ENCODE results near the gene TPRX1.
"Not testable (repeated sequence)": the region's sequence is repeated elsewhere in the genome, so short reads cannot be mapped to it uniquely, and the experiment has no call there.

Gene TPRX1, protein sequence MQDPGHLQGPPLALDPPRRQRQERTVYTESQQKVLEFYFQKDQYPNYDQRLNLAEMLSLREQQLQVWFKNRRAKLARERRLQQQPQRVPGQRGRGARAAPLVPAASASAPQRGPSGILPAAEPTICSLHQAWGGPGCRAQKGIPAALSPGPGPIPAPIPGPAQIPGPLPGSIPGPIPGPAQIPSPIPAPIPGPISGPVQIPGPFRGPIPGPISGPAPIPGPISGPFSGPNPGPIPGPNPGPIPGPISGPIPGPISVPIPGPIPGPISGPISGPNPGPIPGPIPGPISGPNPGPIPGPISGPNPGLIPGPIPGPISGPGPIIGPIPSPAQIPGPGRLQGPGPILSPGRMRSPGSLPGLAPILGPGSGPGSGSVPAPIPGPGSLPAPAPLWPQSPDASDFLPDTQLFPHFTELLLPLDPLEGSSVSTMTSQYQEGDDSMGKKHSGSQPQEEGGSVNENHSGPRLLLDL

DNA sequence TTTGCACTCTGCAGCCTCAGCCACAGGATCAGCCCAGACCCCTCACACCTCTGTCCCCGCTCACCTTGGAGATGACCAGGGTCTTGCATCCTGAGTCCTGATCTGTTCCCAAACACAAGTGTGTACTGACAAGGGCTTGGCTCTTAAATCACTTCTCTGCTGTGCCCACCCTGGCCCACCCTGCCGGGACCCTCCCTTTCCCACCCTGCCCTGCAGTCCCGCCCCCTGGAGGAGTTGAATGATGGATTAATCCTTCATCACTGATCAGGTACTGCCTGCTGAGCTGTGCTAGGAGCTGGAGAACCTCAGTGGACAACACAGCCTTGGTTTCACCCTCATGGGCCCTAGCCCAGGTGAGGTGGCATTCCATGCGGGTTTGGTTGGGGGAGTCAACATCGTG lies at the start of gene TPRX1:
Gene TPRX1 (minus strand): TSS at position 101 of the 400 bp plus-strand sequence. CDS start 12 bp downstream, at position 89.
- FAIRE-seq = not testable (repeated sequence)

DNA sequence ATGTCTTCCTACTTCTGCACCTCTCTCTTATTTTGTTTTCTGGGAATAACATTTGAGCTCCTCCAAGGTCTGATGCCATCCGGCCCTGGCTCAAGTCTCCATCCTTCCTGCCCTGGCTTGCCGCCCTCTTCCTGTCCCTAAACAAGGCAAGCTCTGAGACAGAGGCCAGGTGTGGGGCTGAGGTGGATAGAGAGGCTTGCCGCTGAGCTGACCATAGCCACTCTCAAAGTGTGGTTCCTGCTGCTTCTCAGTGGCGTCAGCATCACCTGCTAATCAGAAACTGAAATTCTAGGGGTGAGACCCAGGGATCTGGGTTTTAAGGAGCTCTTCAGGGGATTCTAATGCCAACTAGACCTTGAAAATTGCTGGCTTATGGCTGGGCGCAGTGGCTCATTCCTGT lies 48.7 kb upstream of the TPRX1 start:
- FAIRE-seq = no peak

DNA sequence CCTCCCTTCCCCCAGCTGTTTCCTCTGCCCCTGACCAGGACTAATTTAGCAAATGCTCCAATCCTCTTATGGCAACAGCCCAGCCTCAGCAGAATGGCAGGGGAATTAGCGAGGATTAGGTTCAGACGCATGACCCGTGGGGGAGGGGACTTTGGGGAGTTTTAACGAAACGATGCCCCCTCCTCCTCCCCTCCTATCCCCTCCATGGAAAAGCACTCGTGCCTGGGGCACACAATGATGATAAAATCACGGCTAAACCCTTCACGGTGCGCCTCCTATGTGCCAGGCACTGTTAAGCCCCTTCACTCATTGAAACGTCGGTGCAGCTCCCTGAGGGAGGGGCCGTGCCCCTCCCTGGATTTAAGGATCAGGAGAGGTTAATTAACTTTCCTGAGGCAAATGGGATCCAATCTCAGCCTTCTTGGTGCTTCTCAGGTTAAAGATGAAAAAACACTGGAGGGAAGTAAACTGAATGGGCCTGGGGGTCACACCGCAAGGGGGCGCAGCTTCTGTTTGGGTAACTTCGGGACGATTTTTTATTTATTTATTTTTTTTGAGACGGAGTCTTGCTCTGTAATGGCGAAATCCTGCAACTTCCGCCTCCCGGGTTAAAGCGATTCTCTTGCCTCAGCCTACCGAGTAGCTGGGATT lies 44.6 kb upstream of the TPRX1 start:
- FAIRE-seq = no peak

DNA sequence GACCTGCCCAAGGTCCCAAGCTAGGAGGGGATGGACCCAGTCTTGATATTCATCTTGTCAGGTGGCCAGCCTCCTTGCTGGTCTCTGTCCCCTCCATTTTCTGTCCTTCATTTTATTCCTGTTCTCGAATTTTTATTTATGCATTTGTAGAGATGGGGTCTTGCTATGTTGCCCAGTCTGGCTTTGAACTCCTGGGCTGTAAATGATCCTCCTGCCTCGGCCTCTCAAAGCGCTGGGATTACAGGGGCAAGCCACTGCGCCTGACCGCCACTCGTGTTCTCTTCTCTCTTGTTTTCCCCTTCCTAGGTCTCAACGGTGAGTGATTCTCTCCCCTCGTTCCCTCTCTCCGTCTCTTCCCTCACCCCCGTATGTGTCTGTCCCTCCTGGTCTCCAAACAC lies 44.1 kb upstream of the TPRX1 start:
- FAIRE-seq = no peak

DNA sequence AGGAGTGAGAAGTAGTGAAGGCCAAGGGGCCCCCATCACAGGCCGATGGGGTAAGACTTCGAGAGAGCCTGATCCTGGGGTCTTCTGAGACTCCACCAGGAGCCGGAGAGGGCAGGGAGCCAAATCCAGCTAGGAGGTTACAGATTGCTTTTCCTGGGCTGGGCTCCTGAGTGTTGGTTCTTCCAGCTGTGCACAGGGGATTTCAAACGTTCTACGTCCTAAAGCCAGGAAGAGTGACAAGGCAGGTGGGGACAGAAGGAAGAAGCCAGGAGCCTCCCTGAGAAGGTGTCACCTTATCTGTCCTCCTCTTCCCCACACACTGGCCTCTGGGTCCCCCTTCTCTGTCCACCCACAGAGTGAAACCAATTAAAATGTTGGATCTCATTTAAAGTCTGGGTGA lies 38.6 kb upstream of the TPRX1 start:
- no peak for FAIRE-seq

DNA sequence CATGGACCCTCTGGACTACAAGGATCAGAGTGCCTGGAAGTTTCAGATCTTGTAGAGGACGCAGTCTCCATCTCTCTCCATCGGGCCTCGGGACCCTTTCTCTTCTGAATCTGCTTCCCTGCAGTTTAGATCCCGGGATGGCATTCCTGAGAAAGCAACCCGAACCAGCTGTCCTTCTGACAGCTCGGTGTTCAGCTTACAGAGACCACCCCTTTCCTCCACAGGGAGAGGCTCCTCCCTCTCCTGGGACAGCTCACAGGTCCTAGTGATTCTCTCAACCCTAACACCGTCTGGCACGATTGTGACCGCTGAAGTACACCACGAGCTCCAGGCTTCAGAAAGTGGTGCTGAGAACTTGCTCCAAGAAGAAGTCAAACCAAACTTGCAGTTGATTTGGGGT lies 35.6 kb upstream of the TPRX1 start:
- no peak for FAIRE-seq

DNA sequence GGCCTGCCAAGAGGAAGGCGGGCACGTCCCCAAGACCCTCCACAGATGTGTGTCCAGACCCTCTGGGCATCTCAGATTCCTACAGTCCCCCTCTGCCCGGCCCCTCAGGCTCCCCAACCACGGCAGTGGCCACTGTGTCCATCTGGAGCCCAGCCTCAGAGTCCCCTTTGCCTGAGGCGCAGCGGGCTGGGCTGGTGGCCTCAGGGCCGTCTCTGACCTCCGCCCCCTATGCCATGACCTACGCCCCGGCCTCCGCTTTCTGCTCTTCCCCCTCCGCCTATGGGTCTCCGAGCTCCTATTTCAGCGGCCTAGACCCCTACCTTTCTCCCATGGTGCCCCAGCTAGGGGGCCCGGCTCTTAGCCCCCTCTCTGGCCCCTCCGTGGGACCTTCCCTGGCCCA lies 35.1 kb upstream of the TPRX1 start:
- FAIRE-seq = no peak

DNA sequence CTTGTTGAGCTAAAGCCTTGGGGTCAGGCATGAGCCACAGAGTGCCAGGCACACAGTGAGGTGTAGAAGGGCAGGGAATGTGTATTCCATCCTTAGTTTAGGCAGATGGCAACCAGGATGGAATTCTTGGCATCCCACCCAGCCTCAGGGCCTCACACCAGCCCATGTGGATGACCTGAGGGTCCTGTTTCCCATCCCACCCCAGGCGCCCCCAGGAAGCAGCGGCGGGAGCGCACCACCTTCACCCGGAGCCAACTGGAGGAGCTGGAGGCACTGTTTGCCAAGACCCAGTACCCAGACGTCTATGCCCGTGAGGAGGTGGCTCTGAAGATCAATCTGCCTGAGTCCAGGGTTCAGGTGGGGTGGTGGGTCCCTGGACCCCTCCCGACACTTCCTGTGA lies 31.7 kb upstream of the TPRX1 start:
- FAIRE-seq = no peak

DNA sequence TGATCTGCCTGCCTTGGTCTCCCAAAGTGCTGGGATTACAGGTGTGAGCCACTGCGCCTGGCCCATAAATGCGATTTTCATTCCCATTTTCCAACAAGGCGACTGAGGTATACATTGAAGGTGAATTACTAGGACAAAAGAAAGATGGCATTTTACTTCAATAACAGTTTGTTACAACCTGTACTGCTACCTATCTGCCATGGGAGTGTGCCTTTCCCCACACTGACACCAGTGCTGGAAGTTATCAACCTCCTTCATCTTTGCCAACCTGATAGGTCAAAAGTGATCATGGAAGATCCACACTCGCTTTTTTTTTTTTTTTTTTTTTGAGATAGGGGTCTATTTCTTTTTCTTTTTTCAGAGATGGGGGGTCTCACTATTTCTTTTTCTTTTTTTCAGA lies 28.4 kb upstream of the TPRX1 start:
- no peak for FAIRE-seq

DNA sequence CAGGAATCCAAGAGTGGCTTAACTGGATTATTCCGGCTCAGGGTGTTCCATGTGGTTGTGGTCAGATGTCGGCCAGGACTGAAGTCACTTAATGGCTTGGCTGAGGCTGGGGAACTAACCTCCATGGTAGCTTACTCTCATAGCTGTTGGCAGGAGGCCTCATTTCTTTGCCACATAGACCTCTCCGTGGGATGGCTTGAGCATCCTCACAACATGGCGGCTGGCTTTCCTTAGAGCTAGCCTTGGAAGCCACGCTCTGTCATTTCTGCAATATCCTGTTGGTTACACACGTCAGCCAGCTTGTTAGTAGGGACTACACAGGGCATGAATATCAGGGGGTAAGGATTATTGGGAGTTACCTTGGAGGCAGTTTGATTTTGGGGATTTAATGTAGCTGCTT lies 22.4 kb upstream of the TPRX1 start:
- FAIRE-seq = no peak

DNA sequence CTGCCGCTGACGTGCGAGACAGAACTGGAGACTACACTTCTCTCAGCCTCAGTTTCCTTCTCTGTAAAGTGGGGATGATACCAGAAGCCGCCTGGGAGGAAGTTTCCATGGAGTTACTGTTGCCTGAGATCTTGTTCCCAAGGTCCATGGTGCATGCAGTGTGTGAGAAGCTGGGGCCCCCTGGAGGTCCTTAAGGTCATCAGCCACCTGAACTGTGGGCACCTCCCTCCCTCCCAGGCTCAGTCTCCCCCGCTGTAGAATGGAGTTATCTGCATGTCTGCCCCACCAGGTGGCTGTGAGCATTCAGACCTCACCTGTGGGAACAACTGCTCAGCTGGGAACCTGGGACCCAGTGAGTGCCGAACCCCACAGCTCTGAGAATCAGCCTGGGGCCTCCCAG lies 20.0 kb upstream of the TPRX1 start:
- FAIRE-seq = no peak

DNA sequence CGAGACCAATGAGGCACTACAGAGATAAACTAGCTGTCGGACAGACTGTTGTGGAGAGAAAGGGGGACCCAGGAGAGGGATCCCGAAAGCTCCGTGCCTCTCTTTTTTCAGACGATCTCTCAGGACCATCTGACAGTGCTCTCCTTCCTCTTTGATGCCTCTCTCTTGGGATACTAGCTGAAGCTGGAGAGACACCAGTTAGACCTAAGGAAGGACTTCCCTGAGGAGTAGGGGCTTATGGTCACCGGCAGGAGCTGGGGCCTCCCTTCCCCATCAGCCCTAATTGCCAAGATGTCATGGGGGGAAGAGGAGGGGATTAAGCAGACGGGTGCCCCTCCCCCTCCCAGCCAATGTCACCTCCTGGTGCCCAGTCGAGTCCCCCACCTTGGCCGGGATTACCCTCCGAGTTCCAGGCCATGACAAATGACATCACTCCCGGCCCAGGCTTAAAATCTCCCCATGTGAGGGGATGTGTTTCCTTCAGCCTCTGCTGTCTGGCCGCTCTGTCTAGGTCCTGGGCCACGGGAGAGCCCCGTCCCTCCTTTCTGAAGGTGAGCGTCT lies 17.2 kb upstream of the TPRX1 start, which contains the start of gene CRX:
Gene CRX (plus strand): TSS at position 478 of the 561 bp plus-strand sequence. CDS start 12,507 bp downstream, outside the sequence.
- no peak for FAIRE-seq

DNA sequence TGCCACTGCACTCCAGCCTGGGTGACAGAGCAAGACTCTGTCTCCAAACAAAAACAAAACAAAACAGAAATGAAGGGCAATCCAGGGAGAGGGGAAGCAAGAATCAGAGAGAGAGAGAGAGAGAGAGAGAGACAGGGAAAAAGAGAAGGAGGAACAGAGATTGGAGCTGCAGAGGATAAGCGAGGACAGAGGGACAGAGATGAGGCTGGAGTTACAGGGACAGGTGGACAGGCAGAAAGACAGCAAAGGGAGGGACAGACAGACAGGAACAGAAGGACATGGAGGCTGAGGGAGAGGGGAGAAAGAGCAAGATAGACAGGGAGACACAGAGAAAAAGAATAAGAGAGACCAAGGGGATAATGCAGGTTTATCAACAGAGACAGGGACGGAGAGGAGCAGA lies 16.1 kb upstream of the TPRX1 start:
- no peak for FAIRE-seq

DNA sequence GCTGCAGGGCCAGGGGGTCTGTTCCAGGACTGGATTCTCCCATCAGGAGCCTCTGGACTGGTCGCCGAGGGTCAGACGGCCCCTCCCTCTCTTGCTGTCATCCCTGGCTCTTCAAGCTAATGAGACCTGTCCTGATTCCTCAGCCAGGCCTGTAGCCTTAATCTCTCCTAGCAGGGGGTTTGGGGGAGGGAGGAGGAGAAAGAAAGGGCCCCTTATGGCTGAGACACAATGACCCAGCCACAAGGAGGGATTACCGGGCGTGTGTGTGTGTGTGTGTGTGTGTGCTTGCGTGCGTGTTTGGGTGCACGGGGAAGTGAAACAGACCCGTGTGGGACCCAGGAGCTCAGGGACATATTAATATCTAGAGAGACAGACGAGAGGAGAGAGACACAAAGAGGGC lies 15.5 kb upstream of the TPRX1 start:
- FAIRE-seq = no peak

DNA sequence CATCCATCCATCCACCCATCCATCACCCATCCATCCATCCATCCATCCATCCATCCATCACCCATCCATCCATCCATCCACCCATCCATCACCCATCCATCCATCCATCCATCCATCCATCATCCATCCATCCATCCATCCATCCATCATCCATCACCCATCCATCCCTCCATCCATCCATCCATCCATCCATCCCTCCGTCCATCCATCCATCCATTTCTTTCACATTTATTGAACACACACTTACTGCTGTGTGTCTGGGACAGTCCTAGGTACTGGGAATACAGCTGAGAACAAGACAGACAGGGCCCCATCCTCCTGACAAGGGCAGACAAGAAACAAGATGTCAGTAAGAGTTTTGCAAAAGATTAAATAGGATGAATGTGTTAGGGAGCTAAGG lies 13.9 kb upstream of the TPRX1 start:
- not testable (repeated sequence) for FAIRE-seq

DNA sequence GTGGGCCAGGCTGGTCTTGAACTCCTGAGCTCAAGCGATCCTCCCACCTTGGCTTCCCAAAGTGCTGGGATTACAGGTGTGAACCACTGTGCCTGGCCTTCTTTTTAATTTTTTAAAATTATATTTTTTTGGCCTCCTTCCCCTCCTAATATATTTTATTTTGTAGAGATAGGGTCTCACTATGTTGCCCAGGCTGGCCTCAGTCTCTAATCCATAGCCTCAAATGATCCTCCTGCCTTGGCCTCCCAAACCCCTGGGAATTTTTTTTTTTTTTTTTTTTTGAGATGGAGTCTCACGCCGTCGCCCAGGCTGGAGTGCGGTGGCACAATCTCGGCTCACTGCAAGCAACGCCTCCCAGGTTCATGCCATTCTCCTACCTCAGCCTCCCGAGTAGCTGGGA lies 11.9 kb upstream of the TPRX1 start:
- not testable (repeated sequence) for FAIRE-seq

DNA sequence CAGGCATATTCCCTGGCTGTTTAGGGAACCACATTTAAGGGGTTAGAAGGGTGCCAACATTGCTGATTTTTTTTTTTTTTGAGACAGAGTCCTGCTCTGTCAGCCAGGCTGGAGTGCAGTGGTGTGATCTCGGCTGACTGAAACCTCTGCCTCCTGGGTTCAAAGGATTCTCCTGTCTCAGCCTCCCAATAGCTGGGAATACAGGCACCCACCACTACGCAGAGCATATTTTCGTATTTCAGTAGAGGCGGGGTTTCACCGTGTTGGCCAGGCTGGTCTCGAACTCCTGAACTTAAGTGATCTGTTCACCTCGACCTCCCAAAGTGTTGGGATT lies 9.6 kb upstream of the TPRX1 start:
- no peak for FAIRE-seq

DNA sequence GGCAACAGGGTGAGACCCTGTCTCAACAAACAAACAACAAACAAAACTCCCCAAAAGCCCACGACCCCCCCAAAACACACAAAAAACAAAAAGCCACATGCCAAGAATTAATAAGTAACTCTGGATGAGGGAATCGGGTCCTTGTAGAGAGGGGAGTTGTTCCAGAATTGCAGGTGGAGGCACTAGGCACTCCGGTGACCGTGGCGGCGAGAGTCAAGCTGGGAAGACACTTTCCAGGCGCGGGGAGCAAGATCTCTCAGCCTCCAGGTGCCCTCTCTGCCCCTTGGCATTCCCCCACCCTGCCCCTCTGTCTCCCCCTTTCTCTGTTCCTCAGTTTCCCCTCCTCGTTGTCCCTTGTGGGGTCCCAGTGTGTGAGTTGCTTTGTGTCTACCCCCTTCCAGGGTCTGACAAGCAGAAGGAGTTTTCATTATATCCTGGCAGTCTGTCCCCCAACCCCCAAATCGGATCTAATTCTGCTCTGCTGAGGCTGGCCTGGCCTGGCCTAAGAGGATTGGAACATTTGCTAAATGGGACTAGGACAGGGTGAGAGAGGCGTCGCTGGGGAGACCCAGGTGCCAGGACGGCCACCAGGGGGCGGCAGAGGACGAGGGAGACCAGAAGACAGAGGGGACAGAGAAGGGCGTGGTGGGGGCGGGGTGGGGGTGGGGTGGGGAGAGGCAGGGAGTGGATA lies 9.1 kb upstream of the TPRX1 start:
- FAIRE-seq = no peak

DNA sequence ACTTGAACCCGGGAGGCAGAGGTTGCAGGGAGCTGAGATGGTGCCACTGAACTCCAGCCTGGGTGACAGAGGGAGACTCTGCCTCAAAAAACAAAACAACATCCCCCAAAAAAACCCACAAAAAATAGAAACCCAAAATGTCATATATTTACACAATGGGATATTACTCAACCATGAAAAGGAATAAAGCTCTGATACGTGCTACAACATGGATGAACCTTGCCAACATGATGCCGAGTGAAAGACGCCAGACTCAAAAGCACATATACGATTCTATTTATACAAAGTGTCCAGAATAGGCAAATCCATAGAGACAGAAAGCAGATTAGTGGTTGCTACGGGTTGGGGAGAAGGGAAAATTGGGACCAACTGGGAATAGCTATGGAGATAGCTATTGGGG lies 2.1 kb upstream of the TPRX1 start:
- FAIRE-seq = no peak

DNA sequence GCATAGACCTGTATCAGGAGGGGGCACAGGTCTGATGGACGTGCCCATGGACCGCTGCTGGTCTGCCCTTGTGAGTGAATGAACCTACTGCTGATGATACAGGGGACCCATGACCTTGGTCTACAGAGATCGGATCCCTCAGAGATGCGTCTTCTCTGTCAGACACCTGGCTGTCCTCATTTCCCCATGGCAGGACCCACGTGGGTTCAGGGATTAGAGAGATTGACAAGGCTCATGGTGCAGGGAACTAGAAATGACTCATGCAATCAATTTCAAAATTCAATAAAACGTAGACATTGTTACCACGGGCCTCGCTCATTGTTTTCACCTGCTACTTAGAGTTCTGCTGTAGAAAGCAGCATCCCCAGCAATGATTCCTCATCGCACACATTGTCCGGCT lies 962 bp upstream of the TPRX1 start:
- FAIRE-seq = no peak

DNA sequence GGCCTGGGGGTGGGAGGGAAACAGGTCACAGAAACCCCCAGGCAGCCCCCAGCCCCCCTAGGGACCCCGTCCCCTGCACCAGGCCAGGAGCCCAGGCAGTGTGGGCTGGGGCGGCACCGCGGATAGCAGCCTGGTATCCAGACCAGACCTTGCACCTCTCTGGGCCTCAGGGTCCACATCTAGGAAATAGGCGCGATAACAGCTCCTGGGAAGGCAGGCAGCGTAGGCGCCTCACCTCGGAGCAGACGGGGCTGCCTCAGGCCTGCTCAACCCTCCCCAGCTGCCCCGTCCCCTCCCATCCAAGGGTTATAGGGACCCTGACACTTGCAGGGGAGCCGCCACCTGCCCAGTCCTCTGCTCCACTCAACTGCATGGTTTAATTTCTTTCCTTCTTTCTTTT lies 680 bp downstream of the TPRX1 start:
- FAIRE-seq = not testable (repeated sequence)

DNA sequence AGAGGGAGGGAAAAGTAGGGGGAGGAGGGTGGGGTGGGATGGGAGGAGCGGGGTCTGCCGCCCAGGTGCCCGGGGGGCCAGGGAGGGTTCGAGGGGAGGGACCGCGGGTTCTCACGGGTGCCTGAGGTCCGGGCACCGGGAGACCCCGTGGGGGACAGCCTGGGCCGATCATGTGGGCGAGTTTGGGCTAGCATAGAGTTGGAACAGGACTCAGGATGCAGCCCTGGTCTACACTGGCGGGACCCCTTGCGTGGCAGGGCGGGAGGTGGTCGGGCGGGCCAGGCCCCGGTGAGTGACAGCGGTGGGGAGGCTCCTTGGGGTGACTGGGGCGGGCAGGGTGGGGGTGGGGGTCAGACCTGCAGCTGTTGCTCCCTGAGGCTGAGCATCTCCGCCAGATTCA lies 1.2 kb downstream of the TPRX1 start:
- not testable (repeated sequence) for FAIRE-seq

DNA sequence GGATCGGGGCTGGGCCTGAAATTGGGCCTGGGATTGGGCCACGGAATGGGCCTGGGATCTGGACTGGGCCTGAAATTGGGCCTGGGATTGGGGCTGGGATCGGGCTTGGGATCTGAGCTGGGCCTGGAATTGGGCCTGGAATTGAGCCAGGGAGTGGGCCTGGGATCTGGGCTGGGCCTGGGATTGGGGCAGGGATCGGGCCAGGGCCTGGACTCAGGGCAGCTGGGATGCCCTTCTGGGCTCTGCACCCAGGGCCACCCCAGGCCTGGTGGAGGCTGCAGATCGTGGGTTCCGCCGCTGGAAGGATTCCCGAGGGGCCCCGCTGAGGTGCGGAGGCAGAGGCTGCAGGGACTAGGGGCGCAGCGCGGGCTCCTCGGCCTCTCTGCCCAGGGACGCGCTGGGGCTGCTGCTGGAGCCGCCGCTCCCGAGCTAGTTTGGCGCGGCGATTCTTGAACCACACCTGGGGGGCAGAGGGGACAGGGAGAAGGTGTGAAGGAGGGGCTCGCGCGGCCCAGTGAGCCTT lies 1.8 kb downstream of the TPRX1 start:
- no peak for FAIRE-seq

All from islet of Langerhans (tissue), 1 donor.